Esophagus (tissue), 2 donors: ENCODE results near the gene EGFR. TPM values are rescaled to one million over a fixed set of nuclear protein-coding genes. Genes with fewer than 3 reads are reported as not detected.

Experiments
- H3K27ac ChIP-seq, 2 donors: one replicate each; pipeline ENCODE4 v1.5.1; 2013; ENCODE audit warnings: low read depth in 2 of 2, mild to moderate bottlenecking in 2 of 2, inconsistent platforms in 1 of 2, low read length in 1 of 2, moderate library complexity in 1 of 2
- H3K27me3 ChIP-seq, 2 donors: one replicate each; pipeline ENCODE4 v1.6.1; 2013; ENCODE audit warnings: low read length in 2 of 2, control low read depth in 1 of 2, mild to moderate bottlenecking in 1 of 2; ENCODE audit not compliant: insufficient read depth in 2 of 2, control insufficient read depth in 1 of 2
- H3K36me3 ChIP-seq, 2 donors: one replicate each; pipeline ENCODE4 v1.6.1; 2013; ENCODE audit warnings: low read length in 1 of 2; ENCODE audit not compliant: control insufficient read depth in 2 of 2, insufficient read depth in 2 of 2
- H3K4me1 ChIP-seq, 2 donors: one replicate each; pipeline ENCODE4 v1.6.1; 2013; ENCODE audit warnings: low read length in 1 of 2; ENCODE audit not compliant: control insufficient read depth in 2 of 2, insufficient read depth in 2 of 2
- H3K4me3 ChIP-seq, 2 donors: one replicate each; pipeline ENCODE4 v1.5.1; 2013; ENCODE audit warnings: low read length in 2 of 2, mild to moderate bottlenecking in 2 of 2, low read depth in 1 of 2, moderate library complexity in 1 of 2
- H3K9me3 ChIP-seq, 2 donors: one replicate each; pipeline ENCODE4 v1.6.1; 2013; ENCODE audit warnings: mild to moderate bottlenecking in 2 of 2, low read depth in 1 of 2, low read length in 1 of 2, moderate library complexity in 1 of 2; ENCODE audit not compliant: control insufficient read depth in 2 of 2, insufficient read depth in 1 of 2
- WGBS, 2 donors: extraction: QIAGEN DNeasy Blood & Tissue Kit; methylation state at CpG; one replicate each; pipeline ENCODE4 v1.1.7; 2013; 5-methylcytosine and 5-hydroxymethylcytosine counted together
- polyA plus RNA-seq, 2 donors: library from polyadenylated mRNA; stranded (reverse); fragments of 200-250 nt; gene quantifications; one replicate each; pipeline ENCODE4 v1.2.3, GENCODE V29; 2013
- donor health status: healthy with polysubstance abuse.
- donor health status: Bipolar disorder and iron deficiency.

EGFR gene
- polyA plus RNA-seq, 2 donors = 12.8 to 16.1 TPM

DNA sequence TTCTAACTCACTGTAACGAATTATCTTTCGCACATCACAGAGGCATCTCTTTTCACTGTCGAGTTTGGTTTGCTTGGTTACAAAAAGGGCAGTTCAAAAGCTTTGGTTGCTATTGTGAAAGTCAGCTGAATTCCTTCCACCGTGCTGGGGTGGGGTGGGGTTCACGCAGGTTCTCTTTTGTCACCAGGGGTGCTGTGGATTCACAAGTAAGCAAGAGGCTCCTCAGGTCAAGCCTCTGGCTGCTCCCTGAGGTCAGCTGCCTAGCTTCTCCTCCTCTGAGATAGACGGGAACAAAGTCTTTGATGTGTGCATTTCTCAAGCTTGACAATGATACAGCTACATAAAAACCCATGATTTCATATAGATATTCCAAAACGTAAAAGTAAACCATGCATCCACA, 47.7 kb downstream of the EGFR start:
- 31 to 41% methylated on average over 7 of the region's 7 CpGs for WGBS, 2 donors
- Histone ChIP-seq H3K27ac (peak overlapping the region; percentile 85 to 95), H3K9me3 (peaks cover 0 to 3% of the 10 kb centered on the region in 2 donors)

DNA sequence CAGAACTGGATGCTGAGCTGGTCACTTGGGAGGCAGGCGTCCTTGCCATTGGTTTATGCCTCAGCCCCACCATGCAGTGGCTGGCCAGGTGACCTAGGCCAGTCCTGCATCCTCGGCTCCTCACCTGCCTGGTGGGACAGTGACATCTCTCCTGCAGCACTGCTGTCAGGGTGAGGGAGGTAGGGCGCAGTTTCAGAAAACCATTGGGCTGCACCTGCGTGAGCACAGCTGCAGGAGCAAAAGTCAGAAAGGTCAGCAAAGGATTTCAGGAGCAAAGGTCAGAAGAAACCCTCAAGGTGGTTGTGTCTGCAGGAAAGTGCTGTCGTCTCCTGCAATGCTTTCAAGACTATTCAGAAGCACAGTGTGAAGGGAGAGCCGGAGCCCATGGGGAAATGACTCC, 48.1 kb downstream of the EGFR start:
- no peak overlapping the region for H3K4me3 ChIP-seq
- H3K9me3 ChIP-seq = peaks cover 0 to 3% of the 10 kb centered on the region in 2 donors
- H3K4me1 ChIP-seq = peaks cover 0 to 10% of the 10 kb centered on the region in 2 donors
- peak overlapping the region; percentile 66 to 85 for H3K27ac ChIP-seq
- no peaks in the 10 kb centered on the region for H3K27me3 ChIP-seq
- 82 to 85% methylated on average over 6 of the region's 6 CpGs for WGBS, 2 donors
- peaks cover 0 to 6% of the 10 kb centered on the region in 2 donors for H3K36me3 ChIP-seq

More for the DNA sequence above, 47.7 kb downstream of the EGFR start:
- H3K4me1 ChIP-seq = peaks cover 0 to 10% of the 10 kb centered on the region in 2 donors
- no peak overlapping the region for H3K4me3 ChIP-seq
- no peaks in the 10 kb centered on the region for H3K27me3 ChIP-seq
- H3K36me3 ChIP-seq = peaks cover 0 to 6% of the 10 kb centered on the region in 2 donors

DNA sequence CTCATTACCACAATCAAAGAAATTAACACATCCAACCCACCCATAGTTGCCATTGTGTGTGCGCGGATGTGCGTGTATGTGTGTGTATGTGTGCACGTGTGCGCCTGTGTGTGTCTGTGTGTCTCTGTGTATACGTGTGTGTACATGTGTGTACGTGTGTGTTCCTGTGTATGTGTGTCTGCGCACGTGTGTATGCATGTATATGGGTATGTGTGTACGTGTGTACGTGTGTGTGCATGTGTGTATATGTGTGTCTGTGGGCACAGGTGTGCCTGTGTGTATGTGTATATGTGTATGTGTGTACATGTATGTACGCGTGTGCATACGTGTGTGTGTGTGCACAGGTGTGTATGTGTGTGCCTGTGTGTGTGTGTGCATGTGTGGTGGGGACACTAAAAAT, 48.9 kb downstream of the EGFR start:
- 92 to 96% methylated on average over 14 of the region's 14 CpGs for WGBS, 2 donors
- peaks cover 0 to 10% of the 10 kb centered on the region in 2 donors for H3K4me1 ChIP-seq

DNA sequence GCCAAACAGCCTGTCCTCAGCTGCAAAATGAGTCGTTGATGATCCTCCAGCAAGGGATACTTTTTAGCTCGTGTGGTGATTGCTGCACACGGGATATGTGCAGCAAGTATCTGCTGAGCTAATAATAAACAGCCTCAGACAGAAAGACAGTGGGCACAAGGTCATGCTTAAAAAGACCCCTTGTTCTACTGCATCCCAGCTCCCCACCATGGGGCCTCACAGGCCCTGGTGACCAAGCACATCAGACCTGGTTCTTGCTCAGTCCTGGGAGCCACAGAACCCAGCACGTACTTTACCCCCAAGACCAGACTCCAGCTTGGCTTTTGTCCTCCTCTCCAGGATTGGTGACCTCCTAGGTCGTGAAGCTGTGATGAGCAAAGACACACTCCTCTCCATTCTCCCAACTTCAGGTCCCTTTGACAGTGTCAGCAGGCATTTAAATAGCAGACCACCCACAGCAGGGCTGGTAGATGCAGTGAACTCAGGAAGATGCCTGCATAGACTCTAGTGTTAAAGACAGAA, 50.5 kb downstream of the EGFR start:
- 66 to 70% methylated on average over 5 of the region's 5 CpGs for WGBS, 2 donors
- H3K27ac ChIP-seq = peak overlapping the region in 1 of 2 donors; percentile 58
- H3K4me1 ChIP-seq = peaks cover 0 to 13% of the 10 kb centered on the region in 2 donors
- H3K36me3 ChIP-seq = peaks cover 0 to 6% of the 10 kb centered on the region in 2 donors
- no peaks in the 10 kb centered on the region for H3K27me3 ChIP-seq
- H3K9me3 ChIP-seq = peaks cover 0 to 3% of the 10 kb centered on the region in 2 donors
- no peak overlapping the region for H3K4me3 ChIP-seq

More for the DNA sequence above, 48.9 kb downstream of the EGFR start:
- Histone ChIP-seq H3K4me3 (no peak overlapping the region), H3K9me3 (peaks cover 0 to 3% of the 10 kb centered on the region in 2 donors), H3K27me3 (no peaks in the 10 kb centered on the region), H3K27ac (no peak overlapping the region), H3K36me3 (peaks cover 0 to 6% of the 10 kb centered on the region in 2 donors)

DNA sequence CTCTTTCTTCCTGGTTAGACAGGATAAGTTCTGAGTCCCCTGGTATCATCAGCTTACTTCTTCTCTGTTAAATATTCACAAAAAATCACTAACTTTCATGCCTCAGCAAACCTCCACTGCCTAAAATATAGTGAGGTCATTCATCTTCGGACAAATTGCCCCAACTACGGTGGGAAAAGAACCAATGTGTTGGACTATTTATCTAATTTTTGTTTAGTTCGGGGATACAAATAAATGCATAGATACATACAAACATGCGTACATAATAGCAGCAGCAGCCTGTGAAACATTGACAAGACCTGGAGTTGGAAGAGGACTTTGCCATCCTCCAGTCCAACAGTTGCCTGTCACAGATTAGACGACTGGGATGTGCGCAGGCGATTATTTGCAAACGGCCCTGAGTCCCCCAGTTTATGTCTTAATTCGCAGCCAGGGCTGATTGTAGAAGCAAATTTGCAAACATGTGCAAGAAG, 51.5 kb downstream of the EGFR start:
- WGBS, 2 donors = 74 to 77% methylated on average over 9 of the region's 9 CpGs
- peak overlapping the region; percentile 11 to 71 for H3K27ac ChIP-seq
- peaks cover 0 to 6% of the 10 kb centered on the region in 2 donors for H3K36me3 ChIP-seq
- peaks cover 0 to 3% of the 10 kb centered on the region in 2 donors for H3K9me3 ChIP-seq
- peaks cover 0 to 13% of the 10 kb centered on the region in 2 donors for H3K4me1 ChIP-seq
- no peaks in the 10 kb centered on the region for H3K27me3 ChIP-seq
- no peak overlapping the region for H3K4me3 ChIP-seq

DNA sequence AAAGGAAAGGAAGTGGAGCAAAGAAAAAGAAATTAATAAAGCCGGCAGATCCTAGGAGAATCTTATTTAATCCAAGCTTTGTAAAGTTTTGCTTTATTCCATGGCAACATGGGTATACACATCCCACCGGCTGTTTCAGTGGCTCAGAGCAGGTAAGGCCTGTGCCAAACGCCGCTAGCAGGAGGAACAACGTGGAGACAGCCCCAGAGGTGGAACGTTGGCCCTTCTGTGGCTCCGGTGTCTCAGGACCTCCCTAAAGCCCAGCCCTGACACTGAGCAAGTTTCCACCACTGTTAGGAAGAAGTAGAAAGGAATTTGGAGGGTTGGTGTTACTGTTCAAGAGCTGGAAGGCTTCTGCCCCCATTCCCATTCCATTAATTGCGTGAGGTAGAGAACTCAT, 52.0 kb downstream of the EGFR start:
- peaks cover 0 to 13% of the 10 kb centered on the region in 2 donors for H3K4me1 ChIP-seq
- H3K36me3 ChIP-seq = peaks cover 0 to 6% of the 10 kb centered on the region in 2 donors
- no peak overlapping the region for H3K4me3 ChIP-seq
- H3K27me3 ChIP-seq = no peaks in the 10 kb centered on the region
- 46 to 48% methylated on average over 8 of the region's 8 CpGs for WGBS, 2 donors
- peaks cover 0 to 3% of the 10 kb centered on the region in 2 donors for H3K9me3 ChIP-seq
- peak overlapping the region; percentile 71 to 83 for H3K27ac ChIP-seq

DNA sequence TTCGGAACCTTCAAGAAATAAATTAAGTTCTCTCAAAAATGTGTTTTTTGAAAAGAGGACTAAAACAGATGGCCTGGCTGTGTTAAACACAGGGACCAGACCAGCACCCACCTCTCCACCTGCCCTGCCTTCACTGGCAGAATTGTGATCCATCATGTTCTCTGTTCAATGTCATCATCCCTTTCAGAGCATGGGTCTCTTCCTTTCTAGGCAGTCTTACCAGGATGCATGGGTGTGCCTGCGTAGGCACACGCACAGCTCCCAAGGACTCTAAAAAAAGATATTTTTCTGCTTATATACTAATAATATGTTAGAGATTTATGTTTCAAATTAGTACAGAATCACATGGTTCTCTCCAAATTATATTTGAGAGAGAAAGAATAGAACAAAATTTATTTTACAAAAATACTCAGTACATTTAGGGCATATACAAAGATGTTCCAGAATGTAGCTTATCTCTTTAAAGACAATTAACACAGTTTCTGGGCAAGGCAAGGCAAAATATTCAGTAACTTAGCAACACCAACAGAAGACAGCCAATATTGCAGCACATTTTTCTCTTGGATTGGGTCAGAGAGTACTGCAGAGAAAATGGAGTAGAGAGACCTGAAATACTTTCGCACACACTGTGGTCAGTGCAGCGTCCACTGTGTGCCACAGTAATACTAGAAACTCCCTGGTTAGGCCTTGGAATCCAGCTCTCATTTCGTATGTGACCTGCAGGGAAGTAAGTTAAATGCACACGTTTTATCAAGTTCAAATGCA, 52.8 kb downstream of the EGFR start:
- Histone ChIP-seq H3K4me1 (peaks cover 0 to 13% of the 10 kb centered on the region in 2 donors), H3K9me3 (peaks cover 0 to 3% of the 10 kb centered on the region in 2 donors), H3K4me3 (no peak overlapping the region), H3K36me3 (peaks cover 0 to 6% of the 10 kb centered on the region in 2 donors), H3K27me3 (no peaks in the 10 kb centered on the region), H3K27ac (peak overlapping the region; percentile 71 to 72)
- WGBS, 2 donors = 60 to 61% methylated on average over 7 of the region's 7 CpGs

DNA sequence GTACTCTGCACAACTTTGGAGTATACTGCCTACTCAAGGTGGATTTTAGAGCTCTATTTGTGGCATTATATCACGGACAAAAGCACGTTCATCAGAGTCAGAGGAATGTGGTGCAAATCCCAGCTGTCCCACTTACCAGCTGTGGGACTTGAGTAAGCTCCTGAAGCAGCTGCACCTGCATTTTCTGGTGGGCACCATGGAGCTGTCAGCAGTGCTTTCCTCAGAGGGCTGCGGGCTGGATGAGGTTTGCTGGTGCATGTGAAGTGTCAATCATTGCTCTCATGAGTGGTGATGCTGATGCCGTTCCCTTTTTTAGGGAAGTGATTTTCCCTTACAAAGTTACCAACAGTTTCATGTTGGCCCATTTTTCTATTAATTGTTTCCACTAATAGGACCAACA, 53.4 kb downstream of the EGFR start:
- Histone ChIP-seq H3K27me3 (no peaks in the 10 kb centered on the region), H3K9me3 (peaks cover 0 to 3% of the 10 kb centered on the region in 2 donors), H3K36me3 (peaks cover 0 to 6% of the 10 kb centered on the region in 2 donors), H3K27ac (peak overlapping the region; percentile 16 to 51), H3K4me3 (no peak overlapping the region), H3K4me1 (peaks cover 0 to 9% of the 10 kb centered on the region in 2 donors)
- WGBS, 2 donors = 58 to 77% methylated on average over 4 of the region's 4 CpGs

DNA sequence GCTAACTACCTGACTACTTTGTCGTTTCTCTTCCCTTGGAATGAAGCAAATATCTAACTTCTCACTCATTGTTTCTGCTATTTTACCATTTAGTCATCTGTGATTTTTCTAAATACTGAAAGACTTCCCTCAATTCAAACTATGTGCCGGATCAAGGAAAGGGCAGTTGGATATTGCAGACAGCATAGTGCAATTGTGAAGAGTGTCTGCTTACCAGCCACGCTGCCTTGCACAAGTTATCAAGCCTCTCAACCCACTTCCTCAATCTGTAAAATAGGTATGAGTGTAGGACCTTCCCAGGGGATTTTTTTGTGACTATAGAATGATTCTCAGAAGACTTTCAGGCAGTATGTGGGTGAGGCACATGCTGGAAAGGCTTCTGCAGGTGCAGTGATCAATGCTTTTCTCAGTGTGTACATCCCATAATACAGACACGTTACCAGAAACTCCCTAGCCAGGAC, 54.3 kb downstream of the EGFR start:
- Histone ChIP-seq H3K27me3 (no peaks in the 10 kb centered on the region), H3K4me3 (no peak overlapping the region), H3K27ac (peak overlapping the region; percentile 75 to 78), H3K36me3 (peaks cover 0 to 3% of the 10 kb centered on the region in 2 donors), H3K9me3 (no peaks in the 10 kb centered on the region), H3K4me1 (peaks cover 0 to 5% of the 10 kb centered on the region in 2 donors)
- WGBS, 2 donors = 49 to 60% methylated on average over 4 of the region's 4 CpGs
